Effector memory CD4-positive, alpha-beta T cell (primary cell): ENCODE data around the gene CCL26.

Experiments
- DNase-seq, 3 donors: peaks; one replicate each; pipeline ENCODE4 v3.0.0-alpha.2; 2020
- H3K27ac ChIP-seq: 2 replicates; pipeline ENCODE4 v1.7.0; 2013; ENCODE audit warnings: mild to moderate bottlenecking, low read length, moderate library complexity; ENCODE audit not compliant: insufficient read depth, poor library complexity, severe bottlenecking
- H3K27me3 ChIP-seq: replicated peaks from 2 replicates; pipeline ENCODE4 v1.7.0; 2013; ENCODE audit warnings: mild to moderate bottlenecking, low read length; ENCODE audit not compliant: insufficient read depth, control insufficient read depth, poor library complexity, severe bottlenecking
- H3K36me3 ChIP-seq: 2 replicates; pipeline ENCODE4 v1.7.0; 2013; ENCODE audit warnings: mild to moderate bottlenecking, low read length, moderate library complexity; ENCODE audit not compliant: control insufficient read depth, insufficient read depth
- H3K4me1 ChIP-seq: 2 replicates; pipeline ENCODE4 v1.7.0; 2013; ENCODE audit warnings: low read length, mild to moderate bottlenecking; ENCODE audit not compliant: control insufficient read depth, insufficient read depth, poor library complexity, severe bottlenecking
- H3K4me3 ChIP-seq: 2 replicates; pipeline ENCODE4 v1.7.0; 2013; ENCODE audit warnings: low read length, low read depth, mild to moderate bottlenecking; ENCODE audit not compliant: insufficient read depth, poor library complexity, severe bottlenecking
- H3K9me3 ChIP-seq: 2 replicates; pipeline ENCODE4 v1.7.0; 2013; ENCODE audit warnings: mild to moderate bottlenecking, low read length, moderate library complexity; ENCODE audit not compliant: control insufficient read depth

The CCL26 gene

GRCh38 chr7:75740846-75741497 lies 31.0 kb downstream of the CCL26 start:
- Histone ChIP-seq H3K27ac (no peak overlapping the region), H3K4me3 (no peak overlapping the region), H3K27me3 (no peaks in the 10 kb centered on the region), H3K4me1 (peaks cover 10% of the 10 kb centered on the region), H3K9me3 (no peaks in the 10 kb centered on the region), H3K36me3 (no peaks in the 10 kb centered on the region)
- DNase-seq = no peak

- Histone ChIP-seq H3K27me3 (no peaks in the 10 kb centered on the region), H3K27ac (peak overlapping the region; percentile 84), H3K36me3 (no peaks in the 10 kb centered on the region), H3K4me3 (peak overlapping the region; percentile 99), H3K4me1 (peaks cover 10% of the 10 kb centered on the region), H3K9me3 (no peaks in the 10 kb centered on the region)
- DNase-seq = no peak
Observed at GRCh38 chr7:75739796-75740672, 32.0 kb downstream of the CCL26 start.

- no peaks in the 10 kb centered on the region for H3K27me3 ChIP-seq
- DNase-seq = peak; percentile 99 to 100 (median 99)
- no peaks in the 10 kb centered on the region for H3K9me3 ChIP-seq
- H3K4me1 ChIP-seq = peaks cover 10% of the 10 kb centered on the region
- no peaks in the 10 kb centered on the region for H3K36me3 ChIP-seq
- peak overlapping the region; percentile 99 for H3K4me3 ChIP-seq
- H3K27ac ChIP-seq = peak overlapping the region; percentile 84
Observed at GRCh38 chr7:75738975-75739795, 32.8 kb downstream of the CCL26 start.

- no peaks in the 10 kb centered on the region for H3K36me3 ChIP-seq
- no peaks in the 10 kb centered on the region for H3K27me3 ChIP-seq
- DNase-seq = no peak
- H3K4me3 ChIP-seq = peak within 1 kb of the TSS; percentile 99
- peaks cover 10% of the 10 kb centered on the region for H3K4me1 ChIP-seq
- no peaks in the 10 kb centered on the region for H3K9me3 ChIP-seq
- peak within 1 kb of the TSS; percentile 84 for H3K27ac ChIP-seq
Observed at GRCh38 chr7:75738604-75738974, 33.4 kb downstream of the CCL26 start, which contains the start of gene HIP1. Gene HIP1, minus strand, starts transcription at chr7:75738941. Its CDS starts 21 bp downstream, at chr7:75738920.

GRCh38 chr7:75737856-75738603 lies 34.0 kb downstream of the CCL26 start:
- no peak for DNase-seq
- Histone ChIP-seq H3K9me3 (no peaks in the 10 kb centered on the region), H3K27ac (peak overlapping the region; percentile 76), H3K4me3 (peak overlapping the region; percentile 99), H3K36me3 (no peaks in the 10 kb centered on the region), H3K27me3 (no peaks in the 10 kb centered on the region), H3K4me1 (peaks cover 10% of the 10 kb centered on the region)

- no peak overlapping the region for H3K27ac ChIP-seq
- H3K27me3 ChIP-seq = no peaks in the 10 kb centered on the region
- no peak for DNase-seq
- peaks cover 10% of the 10 kb centered on the region for H3K4me1 ChIP-seq
- no peaks in the 10 kb centered on the region for H3K9me3 ChIP-seq
- no peaks in the 10 kb centered on the region for H3K36me3 ChIP-seq
- no peak overlapping the region for H3K4me3 ChIP-seq
Observed at GRCh38 chr7:75735581-75736350, 36.2 kb downstream of the CCL26 start.

- DNase-seq = no peak
- peaks cover 11% of the 10 kb centered on the region for H3K4me1 ChIP-seq
- H3K36me3 ChIP-seq = no peaks in the 10 kb centered on the region
- no peak overlapping the region for H3K4me3 ChIP-seq
- no peaks in the 10 kb centered on the region for H3K27me3 ChIP-seq
- no peaks in the 10 kb centered on the region for H3K9me3 ChIP-seq
- no peak overlapping the region for H3K27ac ChIP-seq
Observed at GRCh38 chr7:75734586-75735458, 37.2 kb downstream of the CCL26 start.

- no peak overlapping the region for H3K4me3 ChIP-seq
- peaks cover 16% of the 10 kb centered on the region for H3K4me1 ChIP-seq
- H3K27me3 ChIP-seq = no peaks in the 10 kb centered on the region
- no peaks in the 10 kb centered on the region for H3K9me3 ChIP-seq
- no peaks in the 10 kb centered on the region for H3K36me3 ChIP-seq
- DNase-seq = no peak
- H3K27ac ChIP-seq = no peak overlapping the region
Observed at GRCh38 chr7:75732764-75733630, 39.0 kb downstream of the CCL26 start.
